Measurements from ENCODE around the gene NCR3LG1. TPM values are rescaled to one million over a fixed set of nuclear protein-coding genes. Genes with fewer than 3 reads are reported as not detected.

NCR3LG1 gene
- total and polyA plus RNA-seq, 2 donors from 2014 or later: 0.71 to 4.5 TPM

- FAIRE-seq (no peak), DNase-seq (peak in 1 of 5 donors; percentile 51)
- intact Hi-C loops (cut with DNase I): no loop called here
- no peak overlapping the region for H3K9ac ChIP-seq (ENCODE audit: low read length in 3 of 3)
- H3K4me1 ChIP-seq (ENCODE audit: control insufficient read depth in 2 of 3, insufficient read depth in 2 of 3, low read depth in 1 of 3, low read length in 3 of 3): peaks cover 0 to 11% (median 0%) of the 10 kb centered on the region in 3 donors
- H3K4me3 ChIP-seq (ENCODE audit: low read length in 3 of 3): no peak overlapping the region
- TF ChIP-seq, protein P1, sequence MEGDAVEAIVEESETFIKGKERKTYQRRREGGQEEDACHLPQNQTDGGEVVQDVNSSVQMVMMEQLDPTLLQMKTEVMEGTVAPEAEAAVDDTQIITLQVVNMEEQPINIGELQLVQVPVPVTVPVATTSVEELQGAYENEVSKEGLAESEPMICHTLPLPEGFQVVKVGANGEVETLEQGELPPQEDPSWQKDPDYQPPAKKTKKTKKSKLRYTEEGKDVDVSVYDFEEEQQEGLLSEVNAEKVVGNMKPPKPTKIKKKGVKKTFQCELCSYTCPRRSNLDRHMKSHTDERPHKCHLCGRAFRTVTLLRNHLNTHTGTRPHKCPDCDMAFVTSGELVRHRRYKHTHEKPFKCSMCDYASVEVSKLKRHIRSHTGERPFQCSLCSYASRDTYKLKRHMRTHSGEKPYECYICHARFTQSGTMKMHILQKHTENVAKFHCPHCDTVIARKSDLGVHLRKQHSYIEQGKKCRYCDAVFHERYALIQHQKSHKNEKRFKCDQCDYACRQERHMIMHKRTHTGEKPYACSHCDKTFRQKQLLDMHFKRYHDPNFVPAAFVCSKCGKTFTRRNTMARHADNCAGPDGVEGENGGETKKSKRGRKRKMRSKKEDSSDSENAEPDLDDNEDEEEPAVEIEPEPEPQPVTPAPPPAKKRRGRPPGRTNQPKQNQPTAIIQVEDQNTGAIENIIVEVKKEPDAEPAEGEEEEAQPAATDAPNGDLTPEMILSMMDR (IDR thresholded peaks at IDR 0.05; ENCODE audit: borderline replicate concordance, extremely low read depth, insufficient read depth): no peak
- H3K36me3 ChIP-seq (ENCODE audit: control insufficient read depth in 2 of 3, insufficient read depth in 3 of 3, low read length in 3 of 3): no peaks in the 10 kb centered on the region
- H3K27ac ChIP-seq (ENCODE audit: low read depth in 2 of 2, low read length in 2 of 2): no peak overlapping the region
- no peaks in the 10 kb centered on the region for H3K9me3 ChIP-seq (ENCODE audit: control insufficient read depth in 2 of 3, insufficient read depth in 1 of 3, low read length in 3 of 3)
- H3K27me3 ChIP-seq (ENCODE audit: control insufficient read depth, insufficient read depth, low read length): no peaks in the 10 kb centered on the region
Measured at GRCh38 chr11:17402486-17402885, 50.9 kb downstream of the NCR3LG1 start.

- peak in 3 of 5 donors; percentile 19 to 58 (median 52) for DNase-seq
- intact Hi-C loops (cut with DNase I): no loop called here
- Histone ChIP-seq H3K9me3 (ENCODE audit: control insufficient read depth in 2 of 3, insufficient read depth in 1 of 3, low read length in 3 of 3) (no peaks in the 10 kb centered on the region), H3K9ac (ENCODE audit: low read length in 3 of 3) (no peak overlapping the region), H3K36me3 (ENCODE audit: control insufficient read depth in 2 of 3, insufficient read depth in 3 of 3, low read length in 3 of 3) (no peaks in the 10 kb centered on the region), H3K4me3 (ENCODE audit: low read length in 3 of 3) (no peak overlapping the region), H3K27me3 (ENCODE audit: control insufficient read depth, insufficient read depth, low read length) (no peaks in the 10 kb centered on the region), H3K4me1 (ENCODE audit: control insufficient read depth in 2 of 3, insufficient read depth in 2 of 3, low read depth in 1 of 3, low read length in 3 of 3) (peaks cover 0 to 11% (median 0%) of the 10 kb centered on the region in 3 donors), H3K27ac (ENCODE audit: low read depth in 2 of 2, low read length in 2 of 2) (no peak overlapping the region)
- no peak for FAIRE-seq
- TF ChIP-seq, protein P1 (IDR thresholded peaks at IDR 0.05; ENCODE audit: borderline replicate concordance, extremely low read depth, insufficient read depth): no peak
Measured at GRCh38 chr11:17403980-17404759, 52.6 kb downstream of the NCR3LG1 start.

GRCh38 chr11:17405232-17406005 is 53.8 kb downstream of the NCR3LG1 start:
- no peaks in the 10 kb centered on the region for H3K36me3 ChIP-seq (ENCODE audit: control insufficient read depth in 2 of 3, insufficient read depth in 3 of 3, low read length in 3 of 3)
- peak overlapping the region; percentile 3 to 76 for H3K27ac ChIP-seq (ENCODE audit: low read depth in 2 of 2, low read length in 2 of 2)
- intact Hi-C loops (cut with DNase I): no loop called here
- no peak overlapping the region for H3K4me3 ChIP-seq (ENCODE audit: low read length in 3 of 3)
- H3K4me1 ChIP-seq (ENCODE audit: control insufficient read depth in 2 of 3, insufficient read depth in 2 of 3, low read depth in 1 of 3, low read length in 3 of 3): peaks cover 0 to 11% (median 0%) of the 10 kb centered on the region in 3 donors
- no peaks in the 10 kb centered on the region for H3K9me3 ChIP-seq (ENCODE audit: control insufficient read depth in 2 of 3, insufficient read depth in 1 of 3, low read length in 3 of 3)
- no peaks in the 10 kb centered on the region for H3K27me3 ChIP-seq (ENCODE audit: control insufficient read depth, insufficient read depth, low read length)
- FAIRE-seq: no peak
- TF ChIP-seq, protein P1 (IDR thresholded peaks at IDR 0.05; ENCODE audit: borderline replicate concordance, extremely low read depth, insufficient read depth): no peak
- DNase-seq: peak in 2 of 5 donors; percentile 51 to 95
- H3K9ac ChIP-seq (ENCODE audit: low read length in 3 of 3): no peak overlapping the region
